Measurements from ENCODE around the gene A1BG.

Gene A1BG

DNA sequence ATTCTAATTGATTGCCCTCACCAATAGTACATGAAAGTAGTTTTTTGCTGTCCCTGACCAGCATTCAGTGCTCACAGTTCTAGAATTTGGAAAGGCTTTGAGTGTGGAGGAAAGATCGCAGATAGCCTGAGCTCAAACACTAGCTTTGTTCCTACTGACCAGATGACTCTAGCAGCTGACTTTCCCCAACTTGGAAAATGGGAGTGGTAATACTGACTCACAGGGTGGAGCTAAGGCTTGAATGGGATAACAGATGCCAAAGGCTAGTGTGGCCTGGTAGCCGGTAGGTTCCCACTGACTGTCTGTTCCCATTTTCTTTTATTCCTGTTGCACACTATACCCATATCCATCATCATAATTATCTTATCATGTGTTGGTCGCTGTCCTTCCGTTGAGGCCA is 22.8 kb downstream of the A1BG start:
- no peak for DNase-seq (ENCODE audit: low read depth)
- TF ChIP-seq CTCF (IDR thresholded peaks at IDR 0.05; ENCODE audit: insufficient read depth, low read depth, low read length, missing control alignments) = no peak
- no peak overlapping the region for H3K4me3 ChIP-seq (ENCODE audit: low read depth, low read length)

GRCh38 chr19:58328999-58329398 is 24.3 kb downstream of the A1BG start:
- TF ChIP-seq CTCF (IDR thresholded peaks at IDR 0.05; ENCODE audit: insufficient read depth, low read depth, low read length, missing control alignments) = peak; percentile 42
- H3K4me3 ChIP-seq (ENCODE audit: low read depth, low read length) = no peak overlapping the region
- peak; percentile 46 for DNase-seq (ENCODE audit: low read depth)

DNA sequence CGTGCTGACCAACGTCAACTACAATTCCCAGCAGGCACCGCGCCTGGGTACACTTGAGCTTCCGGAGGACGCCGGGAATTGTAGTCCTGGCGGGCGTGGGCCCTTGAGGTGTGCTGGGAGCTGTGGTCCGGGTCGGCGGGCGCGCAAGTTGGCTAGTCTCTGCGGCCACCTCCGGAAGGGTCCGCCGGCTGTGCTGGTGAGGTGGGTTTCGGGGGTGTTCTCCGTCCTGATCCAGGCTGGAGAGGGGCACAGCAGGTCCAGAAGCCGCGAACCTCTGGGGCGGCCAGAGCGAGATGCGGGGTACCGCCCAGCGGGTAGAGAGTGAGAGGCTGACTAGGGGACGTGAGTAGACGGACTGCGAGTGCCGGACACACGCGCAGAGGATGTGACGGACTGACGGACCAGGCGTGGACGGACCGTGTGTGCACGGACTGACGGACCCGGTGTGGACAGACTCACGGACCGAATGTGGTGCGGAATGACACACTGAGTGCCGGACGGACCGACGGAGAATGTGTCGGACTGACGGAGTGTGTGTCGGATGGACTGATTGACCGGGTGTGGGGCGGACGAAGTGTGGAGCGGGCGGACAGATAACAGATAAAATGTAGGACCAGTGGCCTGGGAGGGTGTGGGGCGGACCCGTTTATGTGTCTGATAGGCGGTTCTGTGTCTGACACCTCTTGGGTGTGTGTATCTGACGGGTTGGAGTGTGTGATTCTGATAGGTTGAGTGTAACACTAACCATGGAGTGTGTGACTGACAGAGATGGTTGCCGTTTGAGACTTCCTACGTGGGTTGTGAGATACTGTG is 26.2 kb downstream of the A1BG start, which contains the start of gene ZSCAN22:
TSS of gene ZSCAN22 (plus strand) at position 81 of the 813 bp plus-strand sequence. CDS start 7,809 bp downstream, outside the sequence.
- DNase-seq (ENCODE audit: low read depth) = peak; percentile 97
- peak within 1 kb of the TSS; percentile 67 for H3K4me3 ChIP-seq (ENCODE audit: low read depth, low read length)
- TF ChIP-seq CTCF (IDR thresholded peaks at IDR 0.05; ENCODE audit: insufficient read depth, low read depth, low read length, missing control alignments) = no peak

DNA sequence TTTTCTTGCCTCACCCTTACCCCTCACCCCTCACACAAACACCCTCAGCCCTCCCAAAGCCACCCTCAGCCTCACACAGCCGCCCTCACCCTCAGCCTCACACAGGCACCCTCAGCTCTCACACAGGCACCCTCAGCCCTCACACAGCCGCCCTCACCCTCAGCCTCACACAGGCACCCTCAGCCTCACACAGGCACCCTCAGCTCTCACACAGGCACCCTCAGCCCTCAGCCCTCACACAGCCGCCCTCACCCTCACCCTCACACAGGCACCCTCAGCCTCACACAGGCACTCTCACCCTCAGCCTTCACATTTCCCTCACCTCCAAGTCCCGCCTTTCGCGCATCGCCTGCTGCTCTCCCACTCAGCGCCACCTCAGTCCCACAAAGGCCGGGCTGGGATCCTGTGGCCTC is 26.8 kb downstream of the A1BG start:
- peak overlapping the region; percentile 67 for H3K4me3 ChIP-seq (ENCODE audit: low read depth, low read length)
- DNase-seq (ENCODE audit: low read depth) = no peak
- no peak for TF ChIP-seq CTCF (IDR thresholded peaks at IDR 0.05; ENCODE audit: insufficient read depth, low read depth, low read length, missing control alignments)

DNA sequence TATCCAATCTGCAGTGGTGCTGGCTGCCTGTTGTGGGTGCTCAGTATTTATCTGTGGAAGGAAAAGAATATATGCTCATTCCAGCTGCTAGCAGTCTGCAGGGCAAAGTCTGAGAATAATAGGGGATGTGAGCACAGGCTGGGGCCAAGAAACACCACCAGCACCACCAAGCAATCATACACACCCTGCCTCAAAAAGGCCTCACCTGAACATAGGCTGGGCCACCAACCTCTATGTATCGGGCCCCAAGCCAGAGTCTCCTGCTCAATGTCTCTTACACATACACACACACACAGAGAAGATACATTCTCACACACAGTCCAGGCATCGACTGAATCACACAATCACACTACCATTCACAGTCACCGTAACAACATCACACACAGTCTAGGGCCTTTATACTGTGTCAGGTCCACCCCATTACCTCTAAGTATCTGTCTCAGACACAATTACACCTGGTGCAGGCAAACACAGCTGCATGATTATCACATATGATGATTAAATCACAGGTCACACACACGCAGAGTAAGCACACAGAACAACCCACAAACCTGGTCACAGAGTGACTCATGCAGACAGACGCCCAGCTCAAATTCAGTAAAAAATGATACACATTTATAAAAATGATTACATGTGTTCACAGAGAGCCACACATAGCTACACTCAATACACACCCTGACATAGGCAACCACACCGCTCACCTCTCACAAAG is 27.8 kb downstream of the A1BG start:
- H3K4me3 ChIP-seq (ENCODE audit: low read depth, low read length) = peak overlapping the region; percentile 67
- TF ChIP-seq CTCF (IDR thresholded peaks at IDR 0.05; ENCODE audit: insufficient read depth, low read depth, low read length, missing control alignments) = no peak
- DNase-seq (ENCODE audit: low read depth) = no peak

DNA sequence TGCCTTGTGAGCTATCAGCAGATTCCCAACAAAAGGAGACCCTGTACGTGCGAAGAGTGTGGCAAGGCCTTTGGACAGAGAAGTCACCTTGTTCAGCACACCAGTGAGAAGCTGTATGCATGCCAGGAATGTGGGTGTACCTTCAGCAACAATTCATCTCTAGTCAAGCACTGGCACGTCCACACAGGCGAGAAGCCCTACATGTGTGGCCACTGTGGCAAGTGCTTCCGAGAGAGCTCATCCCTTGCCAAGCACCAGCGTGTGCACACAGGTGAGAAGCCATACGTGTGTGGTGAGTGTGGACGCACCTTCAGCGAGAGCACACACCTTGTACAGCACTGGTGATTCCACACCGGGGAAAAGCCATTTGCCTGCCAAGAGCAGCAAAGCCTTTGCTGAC is 34.1 kb downstream of the A1BG start:
- no peak for DNase-seq (ENCODE audit: low read depth)
- TF ChIP-seq CTCF (IDR thresholded peaks at IDR 0.05; ENCODE audit: insufficient read depth, low read depth, low read length, missing control alignments) = no peak
- no peak overlapping the region for H3K4me3 ChIP-seq (ENCODE audit: low read depth, low read length)
